ENCODE measurements around the gene RPUSD3. TPM values are rescaled to one million over a fixed set of nuclear protein-coding genes. Genes with fewer than 3 reads are reported as not detected.
"Not testable (repeated sequence)": the region's sequence is repeated elsewhere in the genome, so short reads cannot be mapped to it uniquely, and the experiment has no call there.

RPUSD3 gene
- total and polyA plus RNA-seq, 2 of the 4 experiments (the other 2 are of a cell fraction) = 30.3 to 49.4 TPM

- H3K18ac ChIP-seq (ENCODE audit: low read depth, low read length); H3K23ac ChIP-seq (ENCODE audit: low read depth, low read length); H3K79me1 ChIP-seq (ENCODE audit: low read depth in 1 of 2, low read length in 2 of 2); H4K91ac ChIP-seq (ENCODE audit: insufficient read depth, low read depth, low read length); H2AK5ac ChIP-seq (ENCODE audit: low read depth, low read length); ATAC-seq (ENCODE audit: low read depth); H2BK15ac ChIP-seq (ENCODE audit: low read depth, low read length); H3K36me3 ChIP-seq (ENCODE audit: control insufficient read depth, insufficient read depth, low read length); H3K4me1 ChIP-seq (ENCODE audit: control insufficient read depth, insufficient read depth, low read length); H3K27ac ChIP-seq (ENCODE audit: insufficient read depth, low read length); dilution Hi-C loops (cut with HindIII; ENCODE audit: low sequenced_read_pairs, unreplicated experiment); H3K9me3 ChIP-seq (ENCODE audit: control insufficient read depth, insufficient read depth, low read length); H2AFZ ChIP-seq (replicated peaks; ENCODE audit: low read length, poor library complexity); H4K5ac ChIP-seq (ENCODE audit: low read depth, low read length); H3K14ac ChIP-seq (replicated peaks; ENCODE audit: low read depth, low read length); H2AK9ac ChIP-seq (replicated peaks; ENCODE audit: low read depth, low read length, poor library complexity); H3K9ac ChIP-seq (ENCODE audit: low read depth, low read length); BruUV-seq (replicated peaks); POLR2A ChIA-PET (ENCODE audit: unreplicated experiment); H3K9me1 ChIP-seq (ENCODE audit: insufficient read depth, low read length); H4K20me1 ChIP-seq (ENCODE audit: insufficient read depth, low read length); in situ Hi-C loops (cut with MboI; ENCODE audit: low sequenced_read_pairs); H3K4me3 ChIP-seq (ENCODE audit: insufficient read depth, low read depth, low read length); H3K4me2 ChIP-seq (ENCODE audit: low read depth, low read length); H3K56ac ChIP-seq (ENCODE audit: extremely low read depth, insufficient read depth, low read length); H3K27me3 ChIP-seq (ENCODE audit: control insufficient read depth, insufficient read depth, low read length); H2BK5ac ChIP-seq (ENCODE audit: low read depth, low read length, poor library complexity, severe bottlenecking); DNase-seq; H2BK120ac ChIP-seq (ENCODE audit: low read depth, low read length); intact Hi-C loops (cut with micrococcal nuclease): not testable (repeated sequence)
- 100% methylated on average over 1 of the region's 10 CpGs; no CpG with 5 or more reads in 1 of the 2 experiments for WGBS, 2 experiments (ENCODE audit: extremely low coverage in 2 of 2, insufficient read length in 1 of 2)
- H4K8ac ChIP-seq (ENCODE audit: low read depth in 2 of 2, low read length in 2 of 2) = peak overlapping the region in 1 of 2 experiments; percentile 81; a peak in 2 of 4 replicates
- H3K4ac ChIP-seq (ENCODE audit: low read depth, low read length) = peak overlapping the region; percentile 27; the same call in 1 of the 2 replicates
- 0 out of 2 replicates have a peak overlapping the region, but pooled peaks have one; percentile 24 for H2BK20ac ChIP-seq (ENCODE audit: low read depth, low read length)
- CTCF ChIA-PET = interaction anchor here (0.6 kb wide), 1 partner anchor 18 kb away, joined by 3 read pairs; no protein-coding TSS in a partner anchor
Measured at GRCh38 chr3:9865125-9865637, 21.4 kb upstream of the RPUSD3 start.
